GM08714 (cell line): Measurements from ENCODE around the gene R3HDM4.

Experiments
- H3K4me3 ChIP-seq: fragments of 200-500 bp; sonication (Bioruptor generic); 2 replicates; pipeline ENCODE4 v1.5.1; 2014; ENCODE audit warnings: mild to moderate bottlenecking, low read length, inconsistent platforms
- ZNF274 ChIP-seq: IDR thresholded peaks from 2 replicates; pipeline ENCODE4 v1.6.1; 2012; ENCODE audit warnings: mild to moderate bottlenecking, low read depth, low read length

The R3HDM4 gene

GRCh38 chr19:876780-877314 is 36.2 kb downstream of the R3HDM4 start:
- no peak for TF ChIP-seq ZNF274
- no peak overlapping the region for H3K4me3 ChIP-seq

- TF ChIP-seq ZNF274 = no peak
Measured at GRCh38 chr19:876089-876488, 36.9 kb downstream of the R3HDM4 start.

GRCh38 chr19:875265-875879 is 37.6 kb downstream of the R3HDM4 start:
- no peak for TF ChIP-seq ZNF274
- H3K4me3 ChIP-seq = no peak overlapping the region

More at GRCh38 chr19:876089-876488, 36.9 kb downstream of the R3HDM4 start:
- H3K4me3 ChIP-seq = no peak overlapping the region

GRCh38 chr19:873561-874041 is 39.4 kb downstream of the R3HDM4 start:
- no peak for TF ChIP-seq ZNF274

GRCh38 chr19:873084-873483 is 39.9 kb downstream of the R3HDM4 start:
- H3K4me3 ChIP-seq = no peak overlapping the region
- TF ChIP-seq ZNF274 = no peak

More at GRCh38 chr19:873561-874041, 39.4 kb downstream of the R3HDM4 start:
- no peak overlapping the region for H3K4me3 ChIP-seq

GRCh38 chr19:872266-872951 is 40.6 kb downstream of the R3HDM4 start:
- no peak for TF ChIP-seq ZNF274
- H3K4me3 ChIP-seq = no peak overlapping the region

GRCh38 chr19:871446-872265 is 41.4 kb downstream of the R3HDM4 start:
- no peak for TF ChIP-seq ZNF274
- H3K4me3 ChIP-seq = no peak overlapping the region

GRCh38 chr19:870963-871401 is 42.0 kb downstream of the R3HDM4 start:
- no peak for TF ChIP-seq ZNF274
- H3K4me3 ChIP-seq = no peak overlapping the region

GRCh38 chr19:870314-870713 is 42.7 kb downstream of the R3HDM4 start:
- no peak overlapping the region for H3K4me3 ChIP-seq
- no peak for TF ChIP-seq ZNF274

- no peak overlapping the region for H3K4me3 ChIP-seq
- no peak for TF ChIP-seq ZNF274
Measured at GRCh38 chr19:869245-870177, 43.5 kb downstream of the R3HDM4 start.

GRCh38 chr19:868458-869244 is 44.4 kb downstream of the R3HDM4 start:
- TF ChIP-seq ZNF274 = no peak

GRCh38 chr19:867855-868457 is 45.1 kb downstream of the R3HDM4 start:
- H3K4me3 ChIP-seq = no peak overlapping the region
- TF ChIP-seq ZNF274 = no peak

More at GRCh38 chr19:868458-869244, 44.4 kb downstream of the R3HDM4 start:
- H3K4me3 ChIP-seq = no peak overlapping the region
